ENCODE results near the gene SFXN3.

The SFXN3 gene

GRCh38 chr10:101063548-101064414 lies 32.7 kb downstream of the SFXN3 start:
- TF ChIP-seq CTCF (IDR thresholded peaks at IDR 0.05; ENCODE audit: low read depth, low read length) = no peak
- DNase-seq (ENCODE audit: extremely low read depth, low read depth) = no peak

GRCh38 chr10:101064415-101065030 lies 33.5 kb downstream of the SFXN3 start:
- TF ChIP-seq CTCF (IDR thresholded peaks at IDR 0.05; ENCODE audit: low read depth, low read length) = no peak
- no peak for DNase-seq (ENCODE audit: extremely low read depth, low read depth)

- DNase-seq (ENCODE audit: extremely low read depth, low read depth) = no peak
- TF ChIP-seq CTCF (IDR thresholded peaks at IDR 0.05; ENCODE audit: low read depth, low read length) = no peak
Measured at GRCh38 chr10:101065481-101066145, 34.6 kb downstream of the SFXN3 start.

- DNase-seq (ENCODE audit: extremely low read depth, low read depth) = no peak
- peak; percentile 63 for TF ChIP-seq CTCF (IDR thresholded peaks at IDR 0.05; ENCODE audit: low read depth, low read length)
Measured at GRCh38 chr10:101066146-101066895, 35.3 kb downstream of the SFXN3 start.

- DNase-seq (ENCODE audit: extremely low read depth, low read depth) = no peak
- TF ChIP-seq CTCF (IDR thresholded peaks at IDR 0.05; ENCODE audit: low read depth, low read length) = no peak
Measured at GRCh38 chr10:101066896-101067355, 35.9 kb downstream of the SFXN3 start.

GRCh38 chr10:101067356-101068083 lies 36.5 kb downstream of the SFXN3 start:
- TF ChIP-seq CTCF (IDR thresholded peaks at IDR 0.05; ENCODE audit: low read depth, low read length) = peak; percentile 84
- peak; percentile 54 for DNase-seq (ENCODE audit: extremely low read depth, low read depth)
